HepG2 (cell line): ENCODE measurements around the gene TEAD1. TPM values are rescaled to one million over a fixed set of nuclear protein-coding genes. Genes with fewer than 3 reads are reported as not detected.

Experiments
- BCL6 ChIP-seq: IDR thresholded peaks from 2 replicates; pipeline ENCODE4 v1.6.1; 2016; ENCODE audit warnings: missing genetic modification reagents, missing compliant biosample characterization
- MBNL3 ChIP-seq: fragments of 250-450 bp; sonication (Bioruptor Pico); conservative IDR thresholded peaks from 2 replicates; pipeline ENCODE4 v1.8.0; 2022; ENCODE audit warnings: mild to moderate bottlenecking, inconsistent platforms
- NONO ChIP-seq, 2 experiments: fragments of 450-650 bp in 1 of 2; sonication (generic) in 1 of 2; formaldehyde crosslinking in 1 of 2; IDR thresholded peaks in 1 of 2; conservative IDR thresholded peaks in 1 of 2; 2 replicates each; pipeline versions ENCODE4 v1.6.1 to v1.8.0; 2017 to 2022; ENCODE audit warnings: mild to moderate bottlenecking in 1 of 2, missing genetic modification reagents in 1 of 2, moderate library complexity in 1 of 2
- PPARG ChIP-seq: conservative IDR thresholded peaks from 2 replicates; pipeline ENCODE4 v1.6.1; 2016; ENCODE audit warnings: missing biosample characterization, missing genetic modification reagents
- REXO4 ChIP-seq: sonication (generic); formaldehyde crosslinking; IDR thresholded peaks from 2 replicates; pipeline ENCODE4 v1.8.0; 2022; ENCODE audit warnings: missing genetic modification reagents, mild to moderate bottlenecking, borderline replicate concordance
- RXRB ChIP-seq: IDR thresholded peaks from 2 replicates; pipeline ENCODE4 v1.6.1; 2016; ENCODE audit warnings: borderline replicate concordance, missing genetic modification reagents, missing compliant biosample characterization
- SRF ChIP-seq: IDR thresholded peaks from 2 replicates; pipeline ENCODE4 v1.6.1; 2011; ENCODE audit warnings: mild to moderate bottlenecking, low read depth, low read length, moderate library complexity
- STAT5B ChIP-seq: sonication (generic); formaldehyde crosslinking; IDR thresholded peaks from 2 replicates; pipeline ENCODE4 v1.4.0; 2020; ENCODE audit warnings: missing genetic modification reagents
- THYN1 ChIP-seq: sonication (generic); formaldehyde crosslinking; IDR thresholded peaks from 2 replicates; pipeline ENCODE4 v1.8.1; 2023; ENCODE audit warnings: low read depth, mild to moderate bottlenecking, moderate library complexity, missing genetic modification reagents, borderline replicate concordance
- ZIK1 ChIP-seq: sonication (generic); formaldehyde crosslinking; IDR thresholded peaks from 2 replicates; pipeline ENCODE4 v1.5.0; 2020; ENCODE audit warnings: mild to moderate bottlenecking, low read depth, missing genetic modification reagents, borderline replicate concordance
- ZMYM4 ChIP-seq: sonication (generic); formaldehyde crosslinking; IDR thresholded peaks from 2 replicates; pipeline ENCODE4 v1.8.1; 2023; ENCODE audit warnings: mild to moderate bottlenecking, missing genetic modification reagents
- ZNF746 ChIP-seq: sonication (generic); formaldehyde crosslinking; IDR thresholded peaks from 2 replicates; pipeline ENCODE4 v1.8.0; 2022; ENCODE audit warnings: mild to moderate bottlenecking, missing genetic modification reagents
- ZNF773 ChIP-seq: sonication (generic); formaldehyde crosslinking; IDR thresholded peaks from 2 replicates; pipeline ENCODE4 v1.4.0; 2020; ENCODE audit warnings: missing genetic modification reagents, borderline replicate concordance
- ZNF83 ChIP-seq: sonication (generic); formaldehyde crosslinking; IDR thresholded peaks from 2 replicates; pipeline ENCODE4 v1.4.0; 2020; ENCODE audit warnings: missing genetic modification reagents, mild to moderate bottlenecking, borderline replicate concordance
- ZNF879 ChIP-seq: sonication (generic); formaldehyde crosslinking; IDR thresholded peaks from 2 replicates; pipeline ENCODE4 v1.8.1; 2023; ENCODE audit warnings: missing genetic modification reagents
- polyA plus RNA-seq, 8 experiments: library from polyadenylated mRNA; depleted of rRNA in 3 of 8; stranded (reverse) in 7 of 8; unstranded in 1 of 8; fragments of >200 nt; fragmentation: Illumina TruSeq in 4 of 8; extraction: Trizol in 4 of 8; gene quantifications; 2 replicates each; pipeline versions ENCODE4 v1.2.1 to v1.2.3, GENCODE V29; 2011 to 2016; ENCODE audit warnings: low read depth in 4 of 8, missing spikeins in 1 of 8, mixed read lengths in 1 of 8; ENCODE audit not compliant: insufficient read depth in 1 of 8
- total RNA-seq, 5 experiments: library from RNA; depleted of rRNA; stranded (reverse); fragments of >200 nt; fragmentation: Illumina TruSeq; extraction: Trizol; gene quantifications; 2 replicates each; pipeline ENCODE4 v1.2.3, GENCODE V29; 2016; ENCODE audit warnings: low read depth in 1 of 5
- TF ChIP-seq, protein P1 (sequence below): fragments of 450-650 bp; IDR thresholded peaks from 2 replicates; pipeline ENCODE4 v1.6.1; 2017; ENCODE audit warnings: mild to moderate bottlenecking
- TF ChIP-seq, protein P2 (sequence below): sonication (generic); formaldehyde crosslinking; IDR thresholded peaks from 2 replicates; pipeline ENCODE4 v1.4.0; 2020; ENCODE audit warnings: missing genetic modification reagents, borderline replicate concordance
- TF ChIP-seq, protein P3 (sequence below): sonication (generic); formaldehyde crosslinking; IDR thresholded peaks from 2 replicates; pipeline ENCODE4 v1.4.0; 2020; ENCODE audit warnings: missing genetic modification reagents, mild to moderate bottlenecking, borderline replicate concordance
- TF ChIP-seq, protein P4 (sequence below): sonication (generic); formaldehyde crosslinking; IDR thresholded peaks from 2 replicates; pipeline ENCODE4 v1.5.0; 2020; ENCODE audit warnings: mild to moderate bottlenecking, missing genetic modification reagents, borderline replicate concordance
- TF ChIP-seq, protein P5 (sequence below): IDR thresholded peaks from 2 replicates; pipeline ENCODE4 v1.6.1; 2016

TEAD1 gene
- total and polyA plus RNA-seq, 2 of the 13 experiments (the other 11 are each of a cell fraction or from before 2014, with no cell fraction given), result 20.1 to 30.5 TPM

DNA sequence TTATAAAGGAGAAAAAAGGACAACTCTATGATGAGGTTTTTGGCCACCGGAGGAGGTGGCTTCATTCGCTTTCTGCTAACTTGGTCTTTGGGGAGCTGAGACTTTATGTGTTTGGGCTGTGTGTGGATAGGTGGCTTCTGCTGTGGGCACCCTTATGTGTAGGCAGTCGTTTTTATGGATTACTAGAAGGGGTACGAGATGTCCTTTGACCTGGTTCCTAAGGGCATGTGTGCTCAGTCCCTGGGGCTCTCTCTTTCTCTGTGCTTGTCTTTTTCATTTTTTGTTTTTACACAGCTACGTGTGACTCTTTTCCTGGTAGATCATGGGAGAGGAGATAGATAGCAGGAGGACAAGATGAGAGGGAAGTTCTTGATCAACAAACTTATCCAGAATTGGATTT is 93.4 kb downstream of the TEAD1 start (continued):
- TF ChIP-seq, protein P1, sequence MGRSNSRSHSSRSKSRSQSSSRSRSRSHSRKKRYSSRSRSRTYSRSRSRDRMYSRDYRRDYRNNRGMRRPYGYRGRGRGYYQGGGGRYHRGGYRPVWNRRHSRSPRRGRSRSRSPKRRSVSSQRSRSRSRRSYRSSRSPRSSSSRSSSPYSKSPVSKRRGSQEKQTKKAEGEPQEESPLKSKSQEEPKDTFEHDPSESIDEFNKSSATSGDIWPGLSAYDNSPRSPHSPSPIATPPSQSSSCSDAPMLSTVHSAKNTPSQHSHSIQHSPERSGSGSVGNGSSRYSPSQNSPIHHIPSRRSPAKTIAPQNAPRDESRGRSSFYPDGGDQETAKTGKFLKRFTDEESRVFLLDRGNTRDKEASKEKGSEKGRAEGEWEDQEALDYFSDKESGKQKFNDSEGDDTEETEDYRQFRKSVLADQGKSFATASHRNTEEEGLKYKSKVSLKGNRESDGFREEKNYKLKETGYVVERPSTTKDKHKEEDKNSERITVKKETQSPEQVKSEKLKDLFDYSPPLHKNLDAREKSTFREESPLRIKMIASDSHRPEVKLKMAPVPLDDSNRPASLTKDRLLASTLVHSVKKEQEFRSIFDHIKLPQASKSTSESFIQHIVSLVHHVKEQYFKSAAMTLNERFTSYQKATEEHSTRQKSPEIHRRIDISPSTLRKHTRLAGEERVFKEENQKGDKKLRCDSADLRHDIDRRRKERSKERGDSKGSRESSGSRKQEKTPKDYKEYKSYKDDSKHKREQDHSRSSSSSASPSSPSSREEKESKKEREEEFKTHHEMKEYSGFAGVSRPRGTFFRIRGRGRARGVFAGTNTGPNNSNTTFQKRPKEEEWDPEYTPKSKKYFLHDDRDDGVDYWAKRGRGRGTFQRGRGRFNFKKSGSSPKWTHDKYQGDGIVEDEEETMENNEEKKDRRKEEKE, result no peak
- TF ChIP-seq THYN1 (CRISPR knock-in tag) (no peak), ZNF746 (CRISPR knock-in tag) (no peak), MBNL3 (CRISPR knock-in tag) (no peak), RXRB (CRISPR knock-in tag) (no peak), PPARG (CRISPR knock-in tag) (0 out of 2 replicates have a peak, but pooled peaks have one; percentile 25), ZNF879 (CRISPR knock-in tag) (no peak), STAT5B (CRISPR knock-in tag) (no peak), ZNF83 (CRISPR knock-in tag) (no peak), REXO4 (no peak), BCL6 (CRISPR knock-in tag) (peak; percentile 40; the same call in 1 of the 2 replicates), NONO (IDR thresholded peaks at IDR 0.05) (no peak), NONO (CRISPR knock-in tag; conservative IDR thresholded peaks at IDR 0.05) (no peak), ZNF773 (no peak), SRF (no peak), ZMYM4 (CRISPR knock-in tag) (peak; percentile 19; the same call in 1 of the 2 replicates), ZIK1 (CRISPR knock-in tag) (no peak)
- TF ChIP-seq, protein P2, sequence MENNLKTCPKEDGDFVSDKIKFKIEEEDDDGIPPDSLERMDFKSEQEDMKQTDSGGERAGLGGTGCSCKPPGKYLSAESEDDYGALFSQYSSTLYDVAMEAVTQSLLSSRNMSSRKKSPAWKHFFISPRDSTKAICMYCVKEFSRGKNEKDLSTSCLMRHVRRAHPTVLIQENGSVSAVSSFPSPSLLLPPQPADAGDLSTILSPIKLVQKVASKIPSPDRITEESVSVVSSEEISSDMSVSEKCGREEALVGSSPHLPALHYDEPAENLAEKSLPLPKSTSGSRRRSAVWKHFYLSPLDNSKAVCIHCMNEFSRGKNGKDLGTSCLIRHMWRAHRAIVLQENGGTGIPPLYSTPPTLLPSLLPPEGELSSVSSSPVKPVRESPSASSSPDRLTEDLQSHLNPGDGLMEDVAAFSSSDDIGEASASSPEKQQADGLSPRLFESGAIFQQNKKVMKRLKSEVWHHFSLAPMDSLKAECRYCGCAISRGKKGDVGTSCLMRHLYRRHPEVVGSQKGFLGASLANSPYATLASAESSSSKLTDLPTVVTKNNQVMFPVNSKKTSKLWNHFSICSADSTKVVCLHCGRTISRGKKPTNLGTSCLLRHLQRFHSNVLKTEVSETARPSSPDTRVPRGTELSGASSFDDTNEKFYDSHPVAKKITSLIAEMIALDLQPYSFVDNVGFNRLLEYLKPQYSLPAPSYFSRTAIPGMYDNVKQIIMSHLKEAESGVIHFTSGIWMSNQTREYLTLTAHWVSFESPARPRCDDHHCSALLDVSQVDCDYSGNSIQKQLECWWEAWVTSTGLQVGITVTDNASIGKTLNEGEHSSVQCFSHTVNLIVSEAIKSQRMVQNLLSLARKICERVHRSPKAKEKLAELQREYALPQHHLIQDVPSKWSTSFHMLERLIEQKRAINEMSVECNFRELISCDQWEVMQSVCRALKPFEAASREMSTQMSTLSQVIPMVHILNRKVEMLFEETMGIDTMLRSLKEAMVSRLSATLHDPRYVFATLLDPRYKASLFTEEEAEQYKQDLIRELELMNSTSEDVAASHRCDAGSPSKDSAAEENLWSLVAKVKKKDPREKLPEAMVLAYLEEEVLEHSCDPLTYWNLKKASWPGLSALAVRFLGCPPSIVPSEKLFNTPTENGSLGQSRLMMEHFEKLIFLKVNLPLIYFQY (CRISPR knock-in tag), result no peak
- TF ChIP-seq, protein P3, sequence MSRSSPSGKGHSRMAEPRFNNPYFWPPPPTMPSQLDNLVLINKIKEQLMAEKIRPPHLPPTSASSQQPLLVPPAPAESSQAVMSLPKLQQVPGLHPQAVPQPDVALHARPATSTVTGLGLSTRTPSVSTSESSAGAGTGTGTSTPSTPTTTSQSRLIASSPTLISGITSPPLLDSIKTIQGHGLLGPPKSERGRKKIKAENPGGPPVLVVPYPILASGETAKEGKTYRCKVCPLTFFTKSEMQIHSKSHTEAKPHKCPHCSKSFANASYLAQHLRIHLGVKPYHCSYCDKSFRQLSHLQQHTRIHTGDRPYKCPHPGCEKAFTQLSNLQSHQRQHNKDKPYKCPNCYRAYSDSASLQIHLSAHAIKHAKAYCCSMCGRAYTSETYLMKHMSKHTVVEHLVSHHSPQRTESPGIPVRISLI (CRISPR knock-in tag), result no peak
- TF ChIP-seq, protein P4, sequence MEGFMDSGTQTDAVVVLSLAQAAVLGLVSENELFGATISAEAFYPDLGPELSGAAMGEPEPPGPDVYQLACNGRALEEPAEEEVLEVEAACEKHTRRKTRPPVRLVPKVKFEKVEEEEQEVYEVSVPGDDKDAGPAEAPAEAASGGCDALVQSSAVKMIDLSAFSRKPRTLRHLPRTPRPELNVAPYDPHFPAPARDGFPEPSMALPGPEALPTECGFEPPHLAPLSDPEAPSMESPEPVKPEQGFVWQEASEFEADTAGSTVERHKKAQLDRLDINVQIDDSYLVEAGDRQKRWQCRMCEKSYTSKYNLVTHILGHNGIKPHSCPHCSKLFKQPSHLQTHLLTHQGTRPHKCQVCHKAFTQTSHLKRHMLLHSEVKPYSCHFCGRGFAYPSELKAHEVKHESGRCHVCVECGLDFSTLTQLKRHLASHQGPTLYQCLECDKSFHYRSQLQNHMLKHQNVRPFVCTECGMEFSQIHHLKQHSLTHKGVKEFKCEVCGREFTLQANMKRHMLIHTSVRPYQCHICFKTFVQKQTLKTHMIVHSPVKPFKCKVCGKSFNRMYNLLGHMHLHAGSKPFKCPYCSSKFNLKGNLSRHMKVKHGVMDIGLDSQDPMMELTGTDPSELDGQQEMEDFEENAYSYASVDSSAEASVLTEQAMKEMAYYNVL (CRISPR knock-in tag), result peak; percentile 65; the same call in 1 of the 2 replicates
- TF ChIP-seq, protein P5, sequence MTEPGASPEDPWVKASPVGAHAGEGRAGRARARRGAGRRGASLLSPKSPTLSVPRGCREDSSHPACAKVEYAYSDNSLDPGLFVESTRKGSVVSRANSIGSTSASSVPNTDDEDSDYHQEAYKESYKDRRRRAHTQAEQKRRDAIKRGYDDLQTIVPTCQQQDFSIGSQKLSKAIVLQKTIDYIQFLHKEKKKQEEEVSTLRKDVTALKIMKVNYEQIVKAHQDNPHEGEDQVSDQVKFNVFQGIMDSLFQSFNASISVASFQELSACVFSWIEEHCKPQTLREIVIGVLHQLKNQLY (CRISPR knock-in tag), result no peak
